ENCODE measurements around the gene WBP1L. TPM values are rescaled to one million over a fixed set of nuclear protein-coding genes. Genes with fewer than 3 reads are reported as not detected.

Gene WBP1L
- total RNA-seq, 6 experiments from 2014 or later: 34.9 to 40.7 (median 38.6) TPM

GRCh38 chr10:102702742-102703141 lies 41.0 kb upstream of the WBP1L start:
- DNase-seq: no peak
- H3K27me3 Mint-ChIP-seq (ENCODE audit: insufficient read depth): no peaks in the 10 kb centered on the region
- TF ChIP-seq CTCF (IDR thresholded peaks at IDR 0.05): no peak
- no peaks in the 10 kb centered on the region for H3K9me3 Mint-ChIP-seq
- no peak overlapping the region for H3K27ac Mint-ChIP-seq
- H3K4me3 Mint-ChIP-seq: no peak overlapping the region
- peaks cover 15% of the 10 kb centered on the region; the same call in 1 of the 2 replicates for H3K36me3 Mint-ChIP-seq (ENCODE audit: low read depth)
- peaks cover 34% of the 10 kb centered on the region for H3K4me1 Mint-ChIP-seq (ENCODE audit: low read depth)

- TF ChIP-seq CTCF (IDR thresholded peaks at IDR 0.05): no peak
- H3K36me3 Mint-ChIP-seq (ENCODE audit: low read depth): 0 out of 2 replicates have a peak, but pooled peaks cover 6% of the 10 kb centered on the region
- peaks cover 38% of the 10 kb centered on the region for H3K4me1 Mint-ChIP-seq (ENCODE audit: low read depth)
- no peaks in the 10 kb centered on the region for H3K9me3 Mint-ChIP-seq
- H3K27me3 Mint-ChIP-seq (ENCODE audit: insufficient read depth): no peaks in the 10 kb centered on the region
- H3K27ac Mint-ChIP-seq: peak overlapping the region; percentile 69
- peak; percentile 24 for DNase-seq
- peak overlapping the region; percentile 65 for H3K4me3 Mint-ChIP-seq
Observed at GRCh38 chr10:102704915-102705314, 38.8 kb upstream of the WBP1L start.

- Mint-ChIP-seq H3K9me3 (no peaks in the 10 kb centered on the region), H3K4me3 (no peak overlapping the region; the same call in 1 of the 2 replicates)
Observed at GRCh38 chr10:102705531-102705930, 38.2 kb upstream of the WBP1L start.

GRCh38 chr10:102710609-102711008 lies 33.1 kb upstream of the WBP1L start:
- no peaks in the 10 kb centered on the region for H3K9me3 Mint-ChIP-seq
- H3K4me1 Mint-ChIP-seq (ENCODE audit: low read depth): peaks cover 59% of the 10 kb centered on the region
- peak overlapping the region; percentile 53 for H3K27ac Mint-ChIP-seq
- peak; percentile 82 for DNase-seq
- H3K27me3 Mint-ChIP-seq (ENCODE audit: insufficient read depth): no peaks in the 10 kb centered on the region
- peak overlapping the region; percentile 50 for H3K4me3 Mint-ChIP-seq
- H3K36me3 Mint-ChIP-seq (ENCODE audit: low read depth): no peaks in the 10 kb centered on the region
- peak; percentile 62 for TF ChIP-seq CTCF (IDR thresholded peaks at IDR 0.05)

More at GRCh38 chr10:102705531-102705930, 38.2 kb upstream of the WBP1L start:
- no peak for TF ChIP-seq CTCF (IDR thresholded peaks at IDR 0.05)
- H3K4me1 Mint-ChIP-seq (ENCODE audit: low read depth): peaks cover 44% of the 10 kb centered on the region
- H3K27me3 Mint-ChIP-seq (ENCODE audit: insufficient read depth): no peaks in the 10 kb centered on the region
- 0 out of 2 replicates have a peak, but pooled peaks cover 6% of the 10 kb centered on the region for H3K36me3 Mint-ChIP-seq (ENCODE audit: low read depth)
- peak overlapping the region; percentile 69; the same call in 1 of the 2 replicates for H3K27ac Mint-ChIP-seq
- DNase-seq: no peak

GRCh38 chr10:102712089-102712488 lies 31.7 kb upstream of the WBP1L start:
- Mint-ChIP-seq H3K9me3 (no peaks in the 10 kb centered on the region), H3K27me3 (ENCODE audit: insufficient read depth) (no peaks in the 10 kb centered on the region), H3K4me1 (ENCODE audit: low read depth) (peaks cover 68% of the 10 kb centered on the region), H3K27ac (peak overlapping the region; percentile 87; the same call in 1 of the 2 replicates), H3K36me3 (ENCODE audit: low read depth) (no peaks in the 10 kb centered on the region), H3K4me3 (peak overlapping the region; percentile 41; the same call in 1 of the 2 replicates)
- no peak for DNase-seq
- TF ChIP-seq CTCF (IDR thresholded peaks at IDR 0.05): no peak

All from HFFc6 (cell line).